OCI-LY1 (cell line): ENCODE data around the gene GUCA2B.

Source experiments
- EZH2 ChIP-seq: fragments of 200-600 bp; sonication (generic), shearing (Covaris generic); IDR thresholded peaks from 2 replicates; pipeline ENCODE4 v1.8.0; 2017; ENCODE audit warnings: borderline replicate concordance, mixed run types, mild to moderate bottlenecking, antibody characterized with exemption, low read length, moderate library complexity, mixed read lengths
- TF ChIP-seq, protein P1 (sequence below): fragments of 200-600 bp; sonication (generic), shearing (Covaris generic); IDR thresholded peaks from 2 replicates; pipeline ENCODE4 v1.5.1; 2017; ENCODE audit warnings: mild to moderate bottlenecking, antibody characterized with exemption, low read length, moderate library complexity, mixed read lengths

DNA sequence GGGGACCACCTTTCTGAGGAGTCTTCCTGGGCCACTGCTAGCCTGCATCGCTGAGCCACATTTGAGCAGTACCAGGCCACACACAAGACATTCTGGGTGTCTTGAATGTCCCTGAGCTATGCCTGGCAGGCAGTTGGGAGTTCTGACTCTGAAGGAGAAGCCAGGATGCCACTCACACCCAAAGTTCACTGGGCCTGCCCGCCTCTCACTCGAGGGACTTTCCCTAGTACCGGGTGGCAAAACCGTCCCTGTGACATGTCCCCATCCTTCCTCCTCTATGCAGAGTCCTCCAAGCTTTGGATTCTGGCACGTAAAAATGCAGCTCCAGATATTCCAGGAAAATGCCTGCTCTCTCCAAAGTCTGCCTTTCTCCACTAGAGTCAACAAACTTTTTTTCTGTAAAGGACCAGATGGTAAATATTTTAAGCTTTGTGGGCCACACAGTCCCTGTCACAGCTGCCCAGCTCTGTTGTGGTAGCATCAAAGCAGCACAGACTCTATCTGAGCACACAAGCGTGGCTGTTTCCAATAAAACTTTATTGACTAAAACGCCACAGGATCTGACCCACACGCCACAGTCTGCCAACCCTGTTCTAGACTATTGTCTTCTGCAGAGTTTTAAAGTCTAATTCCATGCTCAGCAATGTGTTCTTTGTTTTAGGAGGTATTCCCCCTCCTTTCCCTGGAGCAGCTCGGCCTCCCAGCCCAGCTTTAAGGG lies 19.2 kb upstream of the GUCA2B start:
- TF ChIP-seq, protein P1, sequence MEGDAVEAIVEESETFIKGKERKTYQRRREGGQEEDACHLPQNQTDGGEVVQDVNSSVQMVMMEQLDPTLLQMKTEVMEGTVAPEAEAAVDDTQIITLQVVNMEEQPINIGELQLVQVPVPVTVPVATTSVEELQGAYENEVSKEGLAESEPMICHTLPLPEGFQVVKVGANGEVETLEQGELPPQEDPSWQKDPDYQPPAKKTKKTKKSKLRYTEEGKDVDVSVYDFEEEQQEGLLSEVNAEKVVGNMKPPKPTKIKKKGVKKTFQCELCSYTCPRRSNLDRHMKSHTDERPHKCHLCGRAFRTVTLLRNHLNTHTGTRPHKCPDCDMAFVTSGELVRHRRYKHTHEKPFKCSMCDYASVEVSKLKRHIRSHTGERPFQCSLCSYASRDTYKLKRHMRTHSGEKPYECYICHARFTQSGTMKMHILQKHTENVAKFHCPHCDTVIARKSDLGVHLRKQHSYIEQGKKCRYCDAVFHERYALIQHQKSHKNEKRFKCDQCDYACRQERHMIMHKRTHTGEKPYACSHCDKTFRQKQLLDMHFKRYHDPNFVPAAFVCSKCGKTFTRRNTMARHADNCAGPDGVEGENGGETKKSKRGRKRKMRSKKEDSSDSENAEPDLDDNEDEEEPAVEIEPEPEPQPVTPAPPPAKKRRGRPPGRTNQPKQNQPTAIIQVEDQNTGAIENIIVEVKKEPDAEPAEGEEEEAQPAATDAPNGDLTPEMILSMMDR = no peak
- no peak for TF ChIP-seq EZH2
